MCF 10A (cell line): ENCODE data around the gene RAI1. TPM values are rescaled to one million over a fixed set of nuclear protein-coding genes. Genes with fewer than 3 reads are reported as not detected.

Source experiments
- BruUV-seq: library from RNA; stranded (reverse); fragments of 400-500 nt; replicated peaks from 2 replicates; lab custom pipeline; 2021; lab: Mats Ljungman, UMichigan
- CTCF ChIA-PET: fragments of 300-600 bp; sonication (Branson Sonifier 250); formaldehyde crosslinking; extraction: SDS; loops from one replicate; lab custom pipeline; 2021; ENCODE audit warnings: antibody characterized with exemption, inconsistent platforms; lab: Yijun Ruan, JAX
- POLR2A ChIA-PET: fragments of 300-600, 350-650 bp; sonication (Branson Sonifier 250); formaldehyde crosslinking; extraction: SDS; loops from one replicate; lab custom pipeline; 2020; ENCODE audit warnings: antibody characterized with exemption, inconsistent platforms; lab: Yijun Ruan, JAX
- DNase-seq: peaks from one replicate; pipeline ENCODE4 v3.0.0-alpha.2; 2018; ENCODE audit not compliant: unreplicated experiment
- H3K27ac Mint-ChIP-seq: one replicate; pipeline ENCODE4 v1.8.0; 2022; ENCODE audit warnings: mild to moderate bottlenecking, low read depth, mixed read lengths; ENCODE audit not compliant: unreplicated experiment
- H3K27me3 Mint-ChIP-seq: one replicate; pipeline ENCODE4 v1.8.0; 2022; ENCODE audit warnings: mixed read lengths; ENCODE audit not compliant: insufficient read depth, unreplicated experiment
- H3K36me3 Mint-ChIP-seq: one replicate; pipeline ENCODE4 v1.8.0; 2022; ENCODE audit warnings: mild to moderate bottlenecking, moderate library complexity, mixed read lengths; ENCODE audit not compliant: insufficient read depth, unreplicated experiment
- H3K4me1 Mint-ChIP-seq: one replicate; pipeline ENCODE4 v1.8.0; 2022; ENCODE audit warnings: mixed read lengths; ENCODE audit not compliant: insufficient read depth, unreplicated experiment
- H3K4me3 Mint-ChIP-seq: one replicate; pipeline ENCODE4 v1.8.0; 2022; ENCODE audit warnings: mild to moderate bottlenecking, moderate library complexity, mixed read lengths; ENCODE audit not compliant: unreplicated experiment
- H3K9me3 Mint-ChIP-seq: one replicate; pipeline ENCODE4 v1.8.0; 2022; ENCODE audit warnings: mixed read lengths; ENCODE audit not compliant: unreplicated experiment
- intact Hi-C: fragments of 100-400 bp; cut with micrococcal nuclease; formaldehyde crosslinking; loops from 2 replicates; pipeline ENCODE4 v1.14.1; 2022
- total RNA-seq: library from RNA; stranded (reverse); gene quantifications from 2 replicates; pipeline ENCODE4 v1.2.3, GENCODE V29; 2022
- TF ChIP-seq, protein P1 (sequence below): fragments of 200-600 bp; IDR thresholded peaks from one replicate; pipeline ENCODE4 v1.8.0; 2022; ENCODE audit warnings: antibody characterized with exemption, mild to moderate bottlenecking; ENCODE audit not compliant: unreplicated experiment

The RAI1 gene
- total RNA-seq, 1 experiment from 2014 or later = 30.4 TPM

DNA sequence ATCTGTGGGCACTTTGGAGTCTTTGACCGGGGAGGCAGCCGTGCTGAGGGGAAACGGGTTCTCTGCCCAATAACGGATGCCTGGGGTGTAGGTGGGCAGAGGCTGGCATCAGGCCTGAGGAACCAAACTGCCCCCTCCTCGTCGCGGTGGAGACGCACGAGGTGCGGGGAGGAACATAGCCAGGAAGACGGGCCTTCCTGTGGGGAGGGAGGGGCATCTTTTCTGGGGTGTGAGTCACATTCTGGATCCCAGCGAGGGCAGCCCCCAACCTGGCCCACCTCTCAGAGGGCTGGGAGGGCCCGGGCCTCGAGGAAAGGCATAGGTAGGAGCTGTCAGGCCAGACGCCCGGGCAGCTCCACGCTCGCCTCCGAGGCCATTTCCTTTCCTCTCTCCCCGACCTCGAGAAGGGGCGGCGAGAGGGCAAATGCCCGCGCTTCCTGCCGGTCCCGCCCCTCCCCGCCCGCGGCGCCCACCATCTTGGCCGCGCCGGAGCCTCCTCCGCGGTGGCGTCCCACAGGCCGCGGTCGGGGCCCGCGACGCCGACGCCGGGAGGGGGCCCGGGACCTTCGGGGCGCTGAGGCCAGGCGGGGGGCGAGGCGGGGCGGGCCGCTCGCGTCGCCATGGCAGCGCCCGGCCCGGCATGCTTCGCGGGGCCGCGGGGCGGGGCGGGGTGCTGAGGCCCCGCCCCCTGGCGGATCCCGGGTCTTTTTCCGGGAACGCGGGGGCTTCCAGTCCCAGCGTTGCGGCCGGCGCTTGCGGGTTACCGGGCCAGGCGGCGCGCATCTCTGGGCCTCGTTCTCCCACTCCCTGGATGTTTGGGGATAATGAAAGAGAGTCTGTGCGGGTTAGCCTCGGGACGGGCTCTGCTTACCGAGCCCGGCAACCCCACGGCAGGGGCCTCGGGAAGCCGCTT is 13.2 kb downstream of the RAI1 start:
- BruUV-seq = no TSS peak
- Mint-ChIP-seq H3K36me3 (peaks cover 11% of the 10 kb centered on the region), H3K4me3 (peak overlapping the region; percentile 82), H3K27ac (peak overlapping the region; percentile 97), H3K4me1 (peaks cover 55% of the 10 kb centered on the region), H3K27me3 (no peaks in the 10 kb centered on the region), H3K9me3 (no peaks in the 10 kb centered on the region)
- intact Hi-C loops = loop anchor here (5.0 kb wide), 1 partner anchor 48 kb away; no protein-coding TSS in a partner anchor
- POLR2A ChIA-PET = interaction anchor here (0.5 to 4.7 kb wide), 10 partner anchors 10 to 251 kb away, joined by 3 to 75 read pairs (median 4); no protein-coding TSS in a partner anchor
- DNase-seq = peak; percentile 73
- CTCF ChIA-PET = interaction anchor here (0.7 to 1.6 kb wide), 6 partner anchors 11 to 80 kb away, joined by 3 to 6 read pairs (median 3); no protein-coding TSS in a partner anchor
- TF ChIP-seq, protein P1, sequence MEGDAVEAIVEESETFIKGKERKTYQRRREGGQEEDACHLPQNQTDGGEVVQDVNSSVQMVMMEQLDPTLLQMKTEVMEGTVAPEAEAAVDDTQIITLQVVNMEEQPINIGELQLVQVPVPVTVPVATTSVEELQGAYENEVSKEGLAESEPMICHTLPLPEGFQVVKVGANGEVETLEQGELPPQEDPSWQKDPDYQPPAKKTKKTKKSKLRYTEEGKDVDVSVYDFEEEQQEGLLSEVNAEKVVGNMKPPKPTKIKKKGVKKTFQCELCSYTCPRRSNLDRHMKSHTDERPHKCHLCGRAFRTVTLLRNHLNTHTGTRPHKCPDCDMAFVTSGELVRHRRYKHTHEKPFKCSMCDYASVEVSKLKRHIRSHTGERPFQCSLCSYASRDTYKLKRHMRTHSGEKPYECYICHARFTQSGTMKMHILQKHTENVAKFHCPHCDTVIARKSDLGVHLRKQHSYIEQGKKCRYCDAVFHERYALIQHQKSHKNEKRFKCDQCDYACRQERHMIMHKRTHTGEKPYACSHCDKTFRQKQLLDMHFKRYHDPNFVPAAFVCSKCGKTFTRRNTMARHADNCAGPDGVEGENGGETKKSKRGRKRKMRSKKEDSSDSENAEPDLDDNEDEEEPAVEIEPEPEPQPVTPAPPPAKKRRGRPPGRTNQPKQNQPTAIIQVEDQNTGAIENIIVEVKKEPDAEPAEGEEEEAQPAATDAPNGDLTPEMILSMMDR = no peak

DNA sequence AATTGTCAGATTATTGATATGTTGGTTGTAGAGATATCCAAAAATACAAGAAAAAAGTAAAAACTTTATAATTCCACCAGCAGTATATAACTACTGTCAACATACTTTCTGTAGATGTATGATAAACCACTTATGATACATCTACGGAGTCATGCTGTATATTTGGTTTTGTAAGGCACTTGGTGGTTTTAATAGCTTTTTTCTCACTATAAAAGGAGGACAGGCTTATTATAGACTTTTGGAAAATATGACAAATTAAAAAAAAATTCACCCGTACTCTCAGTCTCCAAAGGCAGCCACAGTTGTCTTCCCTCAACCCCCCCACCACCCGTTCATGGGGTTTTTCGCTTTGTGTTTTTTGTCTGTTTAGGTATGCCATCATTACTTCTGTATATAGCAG is 14.8 kb downstream of the RAI1 start:
- H3K9me3 Mint-ChIP-seq = no peaks in the 10 kb centered on the region
- H3K4me3 Mint-ChIP-seq = peak overlapping the region; percentile 82
- H3K27me3 Mint-ChIP-seq = no peaks in the 10 kb centered on the region
- BruUV-seq = no TSS peak
- DNase-seq = no peak
- ChIA-PET CTCF (interaction anchor here (0.6 to 1.4 kb wide), 3 partner anchors 8 to 137 kb away, joined by 3 read pairs; no protein-coding TSS in a partner anchor), POLR2A (interaction anchor here (0.9 to 4.7 kb wide), 6 partner anchors 12 to 140 kb away, joined by 3 to 75 read pairs (median 3); no protein-coding TSS in a partner anchor)
- H3K27ac Mint-ChIP-seq = peak overlapping the region; percentile 97
- intact Hi-C loops = no loop called here
- peaks cover 50% of the 10 kb centered on the region for H3K4me1 Mint-ChIP-seq
- TF ChIP-seq, protein P1 = no peak
- peaks cover 11% of the 10 kb centered on the region for H3K36me3 Mint-ChIP-seq

DNA sequence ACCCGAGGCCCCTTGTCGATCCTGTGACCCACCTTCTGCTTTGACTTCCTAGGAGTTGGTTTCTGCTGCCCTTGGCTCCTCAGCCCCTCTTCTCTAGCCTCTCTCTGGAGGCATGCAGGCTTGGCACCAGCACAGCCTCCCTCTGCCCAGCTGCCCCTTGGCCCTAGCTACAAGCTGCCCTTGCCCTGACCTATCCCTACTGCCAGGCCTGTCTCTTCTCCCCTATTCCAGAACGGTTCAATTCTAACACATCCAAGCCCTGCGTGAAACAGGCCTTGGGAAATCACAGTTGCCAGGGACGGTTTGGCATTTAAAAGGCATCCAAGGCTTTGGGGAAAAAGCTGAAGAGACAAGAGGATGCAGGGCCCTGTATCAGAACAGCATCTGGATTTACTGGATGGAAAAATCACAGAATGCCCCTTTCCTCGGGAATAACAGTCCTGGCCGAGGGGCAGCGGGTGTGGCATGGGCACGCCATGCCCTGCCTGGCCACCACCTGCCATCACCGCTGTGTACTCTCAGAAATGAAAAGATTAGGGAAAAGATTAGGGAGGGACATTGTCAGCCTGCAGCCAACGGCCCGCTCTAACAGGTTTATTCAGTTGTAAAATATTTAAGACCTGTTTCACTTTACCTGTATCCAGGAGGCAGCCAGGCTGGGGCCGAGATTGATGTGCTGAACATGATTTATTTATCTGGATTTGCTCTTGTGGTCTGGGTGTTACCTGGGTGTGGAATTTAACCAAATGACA is 15.8 kb downstream of the RAI1 start:
- no TSS peak for BruUV-seq
- TF ChIP-seq, protein P1 = no peak
- ChIA-PET CTCF (interaction anchor here (0.7 kb wide), 1 partner anchor 25 kb away, joined by 4 read pairs; no protein-coding TSS in a partner anchor), POLR2A (no interaction called here)
- no peaks in the 10 kb centered on the region for H3K9me3 Mint-ChIP-seq
- H3K4me1 Mint-ChIP-seq = peaks cover 43% of the 10 kb centered on the region
- intact Hi-C loops = no loop called here
- no peak for DNase-seq
- peaks cover 6% of the 10 kb centered on the region for H3K36me3 Mint-ChIP-seq
- peak overlapping the region; percentile 97 for H3K27ac Mint-ChIP-seq
- H3K4me3 Mint-ChIP-seq = peak overlapping the region; percentile 1
- no peaks in the 10 kb centered on the region for H3K27me3 Mint-ChIP-seq
